A673 (cell line): ENCODE measurements around the gene GSTM1.
"Not testable (repeated sequence)": the region's sequence is repeated elsewhere in the genome, so short reads cannot be mapped to it uniquely, and the experiment has no call there.

Experiments used
- CTCF ChIP-seq: fragments of 300-800, 200-600 bp; sonication (generic); conservative IDR thresholded peaks from 2 replicates; pipeline ENCODE4 v1.5.1; 2017; ENCODE audit warnings: low read depth, mild to moderate bottlenecking, antibody characterized with exemption, low read length, moderate library complexity, mixed read lengths
- EZH2 ChIP-seq: fragments of 200-600 bp; sonication (generic); IDR thresholded peaks from 2 replicates; pipeline ENCODE4 v1.6.1; 2017; ENCODE audit warnings: borderline replicate concordance, low read depth, mild to moderate bottlenecking, mixed read lengths, antibody characterized with exemption, low read length; ENCODE audit not compliant: poor library complexity, severe bottlenecking

GRCh38 chr1:109669949-109670302, 17.7 kb upstream of the GSTM1 start:
- TF ChIP-seq CTCF, EZH2: not testable (repeated sequence)
